ENCODE data around the gene JTB. TPM values are rescaled to one million over a fixed set of nuclear protein-coding genes. Genes with fewer than 3 reads are reported as not detected.
"Not testable (repeated sequence)": the region's sequence is repeated elsewhere in the genome, so short reads cannot be mapped to it uniquely, and the experiment has no call there.

JTB gene
- total and polyA plus RNA-seq, 9 of the 15 experiments (the other 6 are each of a cell fraction or from before 2014, with no cell fraction given) = 24.7 to 308 (median 151) TPM

- H3K9me1 ChIP-seq (ENCODE audit: control insufficient read depth, insufficient read depth, low read length); CTCF ChIA-PET (ENCODE audit: low intra/inter-chr PET ratio); H3K9me3 ChIP-seq (replicated peaks; ENCODE audit: control insufficient read depth, insufficient read depth, low read depth, low read length); in situ Hi-C loops (cut with MboI); H4K20me1 ChIP-seq (replicated peaks; ENCODE audit: control insufficient read depth, insufficient read depth, low read length); H3K27me3 ChIP-seq (ENCODE audit: control insufficient read depth in 2 of 2, insufficient read depth in 2 of 2, low read length in 2 of 2); BruUV-seq (replicated peaks); FAIRE-seq; DNase-seq (ENCODE audit: extremely low read depth in 1 of 4, low spot score in 3 of 4); ATAC-seq; TF ChIP-seq NR2C1 (tag; IDR thresholded peaks at IDR 0.05): not testable (repeated sequence)
- intact Hi-C loops (cut with micrococcal nuclease) = loop anchor here (2.0 kb wide), 1 partner anchor 56 kb away; the partner anchor contains the start of gene GATAD2B
- H3K36me3 ChIP-seq (ENCODE audit: control insufficient read depth, insufficient read depth, low read length) = peaks cover 42% of the 10 kb centered on the region
- POLR2A ChIA-PET = interaction anchor here (0.6 to 5.6 kb wide), 5 partner anchors 8 to 189 kb away, joined by 3 to 104 read pairs (median 3); partner anchors contain the start of genes CREB3L4 and RPS27
- H3K79me2 ChIP-seq (ENCODE audit: control insufficient read depth, insufficient read depth, low read length) = peaks cover 42% of the 10 kb centered on the region
- H3K4me3 ChIP-seq = peak overlapping the region; percentile 84
- H3K9ac ChIP-seq (ENCODE audit: insufficient read depth in 1 of 2, low read depth in 2 of 2, low read length in 2 of 2) = peak overlapping the region in 1 of 2 experiments; percentile 98; a peak in 2 of 4 replicates
- WGBS (ENCODE audit: insufficient coverage, low coverage, missing lambda C conversion rate) = 36% methylated on average over 11 of the region's 12 CpGs
- H3K27ac ChIP-seq (ENCODE audit: extremely low read depth, low read depth, low read length) = peak overlapping the region; percentile 91
- peaks cover 13 to 19% of the 10 kb centered on the region in 2 experiments; a peak in 4 of 5 replicates for H3K4me1 ChIP-seq (replicated peaks in 1 of 2; ENCODE audit: control insufficient read depth in 2 of 2, insufficient read depth in 2 of 2, low read length in 2 of 2)
- TF ChIP-seq KLF13 (tag; IDR thresholded peaks at IDR 0.05; ENCODE audit: borderline replicate concordance, low read depth) = peak; percentile 37; the same call in 1 of the 2 replicates
- 0 out of 4 replicates have a peak, but pooled peaks of 1 of the 2 experiments have one; percentile 8 for TF ChIP-seq KDM1A (IDR thresholded peaks at IDR 0.05)
- TF ChIP-seq EGR1 (conservative IDR thresholded peaks at IDR 0.05) = peak; percentile 63
- peak; percentile 50 for TF ChIP-seq NFIC (IDR thresholded peaks at IDR 0.05)
- 0 out of 2 replicates have a peak, but pooled peaks have one; percentile 24 for TF ChIP-seq DIDO1 (tag; IDR thresholded peaks at IDR 0.05; ENCODE audit: low read depth)
- 0 out of 2 replicates have a peak, but pooled peaks have one; percentile 23 for TF ChIP-seq NR2C1 (IDR thresholded peaks at IDR 0.05)
- TF ChIP-seq BCOR (IDR thresholded peaks at IDR 0.05) = 0 out of 2 replicates have a peak, but pooled peaks have one; percentile 34
- TF ChIP-seq, protein P1, sequence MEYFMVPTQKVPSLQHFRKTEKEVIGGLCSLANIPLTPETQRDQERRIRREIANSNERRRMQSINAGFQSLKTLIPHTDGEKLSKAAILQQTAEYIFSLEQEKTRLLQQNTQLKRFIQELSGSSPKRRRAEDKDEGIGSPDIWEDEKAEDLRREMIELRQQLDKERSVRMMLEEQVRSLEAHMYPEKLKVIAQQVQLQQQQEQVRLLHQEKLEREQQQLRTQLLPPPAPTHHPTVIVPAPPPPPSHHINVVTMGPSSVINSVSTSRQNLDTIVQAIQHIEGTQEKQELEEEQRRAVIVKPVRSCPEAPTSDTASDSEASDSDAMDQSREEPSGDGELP (CRISPR knock-in tag; IDR thresholded peaks at IDR 0.05; ENCODE audit: borderline replicate concordance) = 0 out of 2 replicates have a peak, but pooled peaks have one; percentile 28
- peak overlapping the region; percentile 89 for H2AFZ ChIP-seq (ENCODE audit: low read depth, low read length)
- peak overlapping the region; percentile 99 for H3K4me2 ChIP-seq (ENCODE audit: insufficient read depth, low read length)
Observed at GRCh38 chr1:153979091-153979490, 1.6 kb upstream of the JTB start.
